Stimulated activated CD4-positive, alpha-beta T cell treated with anti-CD3 and anti-CD28 coated beads, Interleukin-2, amount 100 ng/mL, for 24 hours (primary cell): ENCODE measurements around the gene KIF18B.
"Not testable (repeated sequence)": the region's sequence is repeated elsewhere in the genome, so short reads cannot be mapped to it uniquely, and the experiment has no call there.

Experiments
- DNase-seq, 2 donors: peaks; one replicate each; pipeline ENCODE4 v3.0.0-alpha.2; 2020

The KIF18B gene

DNA sequence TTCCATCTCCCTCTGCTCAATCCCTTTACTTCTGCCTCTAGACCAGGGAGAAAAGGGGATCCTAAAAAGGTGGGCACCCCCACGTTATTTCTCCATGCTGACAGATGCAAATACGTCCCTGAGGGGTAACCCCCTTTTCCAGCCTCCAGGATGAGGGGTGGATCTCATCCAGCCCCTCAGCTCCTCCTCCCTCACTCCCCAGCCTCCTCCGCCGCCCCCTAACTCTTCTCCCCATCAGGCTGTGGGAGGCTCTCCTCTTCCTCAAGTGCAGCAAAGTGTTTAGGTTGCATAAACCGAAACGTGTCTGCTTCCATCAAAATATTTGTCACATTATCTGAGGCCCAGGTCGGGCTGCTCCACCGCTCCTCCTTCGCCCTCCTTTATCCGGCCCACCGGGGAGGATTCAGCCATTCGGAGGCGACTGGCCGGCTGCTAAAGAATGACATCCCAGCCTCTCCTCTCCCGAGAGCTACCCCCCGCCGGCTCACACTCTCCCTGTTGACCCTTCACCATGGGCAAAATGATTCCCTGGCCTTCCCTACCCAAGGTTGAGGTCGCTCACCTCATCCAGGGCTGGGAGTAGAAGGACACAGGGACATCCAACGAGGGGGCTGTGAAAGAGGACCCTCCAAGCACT, 21.7 kb upstream of the KIF18B start:
- DNase-seq = no peak

DNA sequence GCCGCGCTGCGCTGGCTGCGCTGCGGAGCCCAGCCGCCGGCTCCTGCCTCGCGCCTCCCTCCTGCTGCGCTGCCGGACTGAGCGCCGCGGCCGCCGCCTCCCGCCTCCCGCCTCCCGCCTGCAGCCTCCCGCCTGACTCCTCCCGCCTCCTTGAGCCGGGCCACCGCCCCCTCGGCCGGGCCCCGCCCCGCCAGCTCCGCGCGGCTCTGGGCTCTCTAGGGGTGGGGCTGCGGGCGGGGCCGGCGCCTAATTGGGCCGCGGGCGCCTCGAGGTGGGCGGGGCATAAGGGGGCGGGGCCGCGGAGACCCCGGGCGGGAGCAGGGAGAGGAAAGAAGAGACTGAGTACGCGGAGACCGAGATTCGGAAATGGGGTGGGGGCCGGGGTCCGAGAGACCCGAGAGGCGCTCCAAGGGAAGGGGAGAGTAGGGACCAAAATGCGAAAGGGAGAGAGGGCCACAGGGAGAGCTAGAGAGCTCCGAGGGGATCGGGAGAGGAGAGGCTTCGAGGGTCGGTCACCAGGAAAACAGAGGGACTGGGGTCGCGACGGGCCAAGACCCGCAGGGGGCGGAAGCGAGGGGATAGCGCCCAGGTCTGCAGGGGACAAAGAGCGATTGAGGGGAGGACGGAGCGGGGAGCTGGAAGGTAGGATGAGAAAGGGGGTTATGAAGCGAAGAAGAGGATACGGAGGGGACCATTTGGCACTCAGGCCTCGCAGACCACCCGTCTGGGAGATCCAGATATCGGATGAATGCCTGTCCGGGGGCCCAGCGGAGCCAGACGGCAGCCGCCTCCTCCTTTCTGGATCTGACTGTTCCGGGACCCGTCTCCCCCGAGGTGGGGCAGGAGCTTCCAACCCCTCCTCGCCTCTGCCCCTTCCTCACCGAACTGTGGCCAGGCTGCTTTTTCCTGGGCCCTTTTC, 20.9 kb upstream of the KIF18B start, which contains the start of gene C1QL1:
C1QL1 (minus strand) TSS at position 79 of the 919 bp plus-strand sequence. CDS start 255 bp downstream, outside the sequence.
- DNase-seq = peak; percentile 87 to 92

DNA sequence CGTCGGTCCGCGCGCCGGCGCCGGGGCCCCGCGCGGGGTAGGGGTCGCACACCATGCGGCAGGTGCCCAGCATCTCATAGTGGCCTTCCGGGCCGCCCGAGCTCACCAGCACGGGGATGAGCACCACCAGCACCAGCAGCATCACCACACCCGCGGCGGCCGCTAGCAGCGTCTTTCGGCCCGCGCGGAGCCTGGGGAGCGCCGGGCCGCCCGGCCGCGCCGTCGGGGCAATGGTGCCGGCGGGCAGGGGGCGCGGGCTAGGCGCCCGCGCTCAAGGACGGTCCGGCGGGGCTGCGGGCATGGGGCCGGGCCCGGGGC, 20.3 kb upstream of the KIF18B start:
- no peak for DNase-seq

DNA sequence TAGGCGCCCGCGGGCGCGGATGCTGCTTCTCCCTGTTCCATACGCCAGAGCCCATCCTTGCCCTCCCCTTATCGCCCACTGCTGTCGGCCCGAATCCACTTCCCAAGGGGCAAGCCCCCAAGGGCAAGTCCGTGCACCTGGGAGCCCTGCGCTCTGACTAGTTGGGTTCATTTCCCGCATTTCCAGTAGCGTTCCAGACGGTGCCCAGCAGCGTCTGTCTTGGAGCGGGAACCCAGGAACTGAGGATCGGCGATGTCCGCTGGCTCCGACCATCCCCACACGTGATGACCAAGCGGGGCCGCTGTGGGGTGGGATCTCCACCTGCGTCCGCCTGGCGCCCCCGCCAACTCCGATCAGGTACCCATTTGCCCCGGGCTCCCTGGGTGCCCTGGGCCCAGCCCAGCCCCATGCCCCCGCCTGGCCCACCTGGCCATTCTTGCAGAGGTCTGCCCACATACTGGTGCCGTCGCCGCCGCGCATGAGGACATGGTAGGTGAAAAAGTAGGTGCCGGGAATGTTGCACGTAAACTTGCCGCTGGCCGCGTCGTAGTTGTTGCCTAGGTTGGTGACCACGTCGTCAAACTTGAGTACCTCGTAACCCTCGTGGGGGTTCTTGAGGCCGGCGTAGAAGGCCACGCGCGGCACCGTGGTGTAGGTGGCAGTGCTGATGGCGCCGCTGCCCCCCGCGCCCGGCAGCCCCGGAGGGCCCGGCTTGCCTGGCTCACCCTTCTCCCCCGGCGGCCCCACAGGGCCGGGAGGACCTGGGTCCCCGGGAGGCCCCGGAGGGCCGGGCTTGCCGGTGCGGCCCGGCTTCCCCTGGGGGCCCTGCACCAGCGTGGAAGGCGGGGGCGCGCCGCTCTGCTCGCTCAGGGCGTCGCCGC, 19.7 kb upstream of the KIF18B start:
- no peak for DNase-seq

DNA sequence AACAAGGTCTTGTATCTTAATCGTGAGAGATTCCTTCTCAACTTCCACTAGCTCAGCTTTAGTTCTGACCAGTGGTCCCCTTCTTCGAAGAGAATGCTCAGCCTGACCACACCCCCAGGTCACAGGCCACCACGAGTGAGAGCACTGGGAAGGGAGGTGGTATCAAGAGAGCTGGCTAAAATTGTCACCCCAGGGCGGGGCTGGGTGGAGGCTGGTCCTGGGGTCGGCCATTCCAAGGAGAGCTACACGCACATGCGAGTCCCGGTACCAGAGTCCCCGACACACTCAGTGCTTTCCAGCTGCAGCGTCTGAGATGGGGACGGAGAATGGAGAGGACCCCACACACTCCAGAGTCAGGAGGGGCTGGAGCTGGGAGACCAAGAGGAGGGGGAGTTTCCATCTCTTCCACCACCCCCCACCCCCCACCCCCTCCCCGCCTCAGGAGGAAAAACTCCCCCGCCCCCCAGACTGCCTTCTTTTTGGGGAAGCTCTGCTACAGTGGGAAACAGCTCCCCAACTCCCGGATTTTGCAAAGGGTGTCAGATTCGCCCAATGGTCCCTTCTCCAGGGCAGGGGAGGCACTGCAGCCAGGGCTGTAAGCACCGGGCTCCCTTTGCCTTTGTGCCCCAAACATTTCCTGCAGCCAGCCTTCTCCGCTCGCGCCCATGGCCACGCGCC, 18.9 kb upstream of the KIF18B start:
- no peak for DNase-seq

DNA sequence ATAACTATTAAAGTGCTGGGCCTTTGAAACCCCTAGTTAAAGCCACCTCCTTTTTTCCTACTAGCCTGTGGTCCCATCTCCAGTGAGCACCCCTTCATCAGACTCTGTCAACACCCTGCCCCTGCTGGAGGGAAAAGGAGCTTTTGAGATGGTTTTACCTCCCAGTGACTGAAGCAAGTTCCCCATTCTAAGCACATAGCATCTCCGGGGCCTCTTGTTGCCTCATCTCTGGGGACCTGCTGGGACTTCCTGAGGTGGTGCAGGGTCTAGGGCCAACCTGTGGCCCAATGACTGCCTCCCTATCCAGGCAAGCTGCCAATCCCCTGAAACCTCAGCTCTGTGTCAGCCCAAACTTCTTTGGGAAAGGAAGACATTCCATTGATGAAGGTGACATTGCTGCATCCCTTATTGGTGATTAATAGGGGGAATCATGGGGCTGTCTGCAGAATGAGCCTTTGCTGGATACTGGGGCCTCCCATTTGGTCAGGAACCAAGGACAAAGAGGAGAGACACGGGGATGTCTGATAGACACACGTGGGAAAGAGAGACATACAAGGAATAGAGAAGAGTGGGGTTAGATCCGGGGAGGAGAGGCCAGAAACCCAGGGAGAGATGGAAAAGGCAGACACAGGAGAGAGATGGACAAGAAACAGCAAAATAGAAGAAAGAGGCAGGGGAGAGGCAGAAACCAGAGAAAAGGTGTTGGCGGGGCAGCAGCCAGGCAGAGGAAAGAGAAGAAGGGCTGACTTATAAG, 18.1 kb upstream of the KIF18B start:
- DNase-seq = no peak

DNA sequence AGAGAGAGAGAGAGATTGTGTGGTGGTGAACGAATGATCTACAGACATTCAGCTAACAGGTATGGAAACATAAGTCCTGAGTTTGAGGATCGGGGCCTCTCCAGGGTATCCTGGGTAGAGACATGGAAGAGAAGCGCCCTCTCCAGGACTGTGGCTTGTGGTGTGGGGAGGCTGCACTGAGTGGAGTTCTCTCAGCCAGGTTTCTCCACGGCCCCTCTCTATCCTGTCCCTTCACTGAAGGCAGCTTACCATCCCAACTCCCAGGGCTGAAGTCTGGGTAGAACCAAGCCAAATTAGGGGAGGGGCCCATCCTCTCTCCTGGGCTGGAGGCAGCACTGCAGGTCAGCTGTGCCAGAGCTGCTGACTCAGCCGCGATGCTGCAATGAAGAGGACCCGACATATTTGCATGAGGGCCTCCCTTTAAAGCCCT, 14.4 kb upstream of the KIF18B start:
- DNase-seq = no peak

DNA sequence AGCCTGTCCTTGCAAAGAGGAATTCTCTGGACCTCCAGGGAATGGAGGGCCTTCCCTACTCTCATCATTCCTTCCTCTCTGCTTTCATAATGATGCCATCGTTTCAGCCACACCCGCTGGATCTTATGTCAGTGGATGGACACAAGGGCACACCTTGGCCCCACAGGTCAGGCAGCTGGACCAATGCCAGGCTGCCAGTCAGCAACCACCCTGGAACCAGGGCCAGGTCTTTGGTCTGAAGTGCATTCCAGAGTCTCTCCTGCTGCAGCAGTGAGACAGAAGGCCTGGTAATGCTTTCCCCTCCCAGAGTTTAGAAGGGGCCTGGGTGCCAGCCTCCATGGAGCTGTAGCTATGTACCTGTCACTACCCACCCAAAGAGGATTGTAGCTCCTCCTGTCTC, 13.1 kb upstream of the KIF18B start:
- DNase-seq = no peak

DNA sequence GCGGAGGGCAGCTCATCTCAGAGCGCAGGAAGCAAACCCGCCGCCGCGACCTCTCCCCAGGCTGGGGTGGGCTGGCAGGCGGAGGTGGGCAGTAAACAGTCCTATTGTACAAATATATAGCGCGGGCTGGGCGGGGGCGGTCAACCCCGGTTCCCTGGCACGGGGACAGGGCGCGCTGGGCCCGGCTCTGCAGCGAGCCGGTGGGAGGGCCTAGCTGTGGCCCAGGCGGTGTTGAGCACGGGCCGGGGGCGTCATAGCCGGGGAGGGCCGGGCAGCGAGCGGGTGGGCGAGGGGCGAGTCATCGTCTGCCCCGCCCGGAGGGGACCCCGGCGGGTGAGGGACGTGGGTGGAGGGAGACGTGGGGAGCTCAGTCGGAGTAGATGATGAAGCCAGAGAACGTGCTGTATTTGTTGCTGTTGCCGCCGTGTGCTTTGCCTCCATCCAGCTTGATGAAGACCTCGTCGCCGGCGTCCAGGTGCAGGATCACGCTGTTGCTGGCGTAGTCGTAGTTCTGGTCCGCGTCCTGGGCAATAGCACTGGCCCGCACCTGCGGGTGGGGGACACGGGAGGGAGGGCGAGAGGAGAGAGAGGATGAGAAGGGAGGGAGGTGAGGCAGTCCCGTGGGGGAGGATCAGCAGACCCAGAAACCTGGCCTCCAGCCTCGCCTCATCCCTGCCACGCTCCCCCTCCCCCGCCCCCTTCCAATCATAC, 12.4 kb upstream of the KIF18B start:
- no peak for DNase-seq

DNA sequence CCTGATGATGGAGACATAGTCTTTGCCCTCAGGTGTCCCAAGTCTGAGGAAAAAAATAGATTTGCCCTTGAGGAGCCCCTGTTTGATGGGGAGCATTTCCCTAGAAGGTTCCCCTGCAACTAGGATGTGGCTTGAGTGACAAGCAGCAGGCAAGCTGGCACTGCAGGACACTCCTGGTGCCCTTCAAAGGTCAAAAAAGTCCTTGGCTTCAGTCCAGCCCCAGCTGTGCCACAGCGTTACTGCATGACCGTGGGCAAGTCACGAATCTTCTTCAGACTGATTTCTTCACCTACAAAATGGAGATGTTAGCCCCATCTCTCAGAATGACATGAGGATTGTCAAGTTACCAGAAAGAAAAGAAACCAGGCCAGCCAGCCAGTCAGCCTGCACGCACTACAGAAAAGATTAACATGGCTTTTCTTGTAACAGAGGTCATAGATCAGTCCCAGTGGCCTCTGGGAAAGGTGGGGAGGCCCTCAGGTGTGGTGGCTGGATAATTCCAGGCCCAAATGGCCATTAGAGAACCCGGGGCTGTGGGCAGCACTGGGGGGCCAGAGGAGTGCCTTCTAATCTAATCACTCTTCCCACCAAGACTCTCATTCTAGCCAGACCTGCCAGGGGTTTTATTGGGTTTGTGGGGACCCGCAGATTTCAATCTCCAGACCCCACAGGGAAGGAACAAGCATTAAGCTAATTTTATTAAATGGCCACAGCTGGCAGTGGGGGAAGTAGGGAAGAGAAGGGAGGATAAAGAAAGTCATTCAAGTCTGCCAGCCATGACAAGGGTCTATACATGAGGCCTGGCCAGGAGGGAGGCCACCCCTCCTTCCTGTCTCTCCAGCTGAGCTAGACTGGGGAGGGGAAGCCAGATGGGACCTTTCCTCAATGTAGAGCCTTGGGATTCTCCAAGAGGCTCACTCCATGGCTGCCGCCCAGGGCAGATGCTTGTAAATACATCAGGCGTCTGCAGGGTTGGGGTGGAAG, 9.7 kb upstream of the KIF18B start:
- no peak for DNase-seq

DNA sequence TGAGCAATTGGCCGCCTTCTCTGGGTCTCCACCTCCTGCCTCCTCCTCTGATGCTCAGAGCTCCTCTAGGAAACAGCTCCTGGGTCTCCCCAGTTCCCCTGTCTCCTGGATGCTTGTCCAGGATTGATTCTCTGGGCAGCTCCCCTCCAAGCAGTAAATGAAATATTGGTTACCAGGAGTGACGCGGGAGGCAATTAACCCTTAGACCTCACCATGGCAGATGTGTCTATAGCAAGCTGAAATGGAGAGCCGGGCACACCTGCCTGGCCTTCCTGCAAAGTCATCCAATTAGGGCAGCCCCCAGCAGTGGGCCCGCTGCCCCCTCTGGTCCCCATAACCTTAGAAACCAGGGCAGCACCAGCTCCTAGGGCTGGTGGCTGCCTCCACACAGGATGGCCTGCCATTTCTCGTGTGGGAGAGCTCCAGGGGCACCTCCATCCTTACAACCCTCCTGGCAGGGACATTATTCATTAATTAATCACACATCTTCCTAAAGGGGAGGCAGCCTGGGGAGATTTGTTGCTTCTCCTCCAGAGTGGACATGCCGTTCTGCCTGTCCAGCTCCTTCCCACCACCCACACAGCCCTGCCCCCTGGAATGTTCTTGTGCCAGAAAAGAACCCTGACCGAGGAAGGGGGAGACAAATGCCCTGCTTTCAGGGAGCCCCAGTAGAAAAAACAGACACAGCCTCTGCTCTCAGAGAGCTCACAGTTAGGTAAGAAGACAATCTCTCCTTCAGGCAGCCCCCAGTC, 8.3 kb upstream of the KIF18B start:
- no peak for DNase-seq

DNA sequence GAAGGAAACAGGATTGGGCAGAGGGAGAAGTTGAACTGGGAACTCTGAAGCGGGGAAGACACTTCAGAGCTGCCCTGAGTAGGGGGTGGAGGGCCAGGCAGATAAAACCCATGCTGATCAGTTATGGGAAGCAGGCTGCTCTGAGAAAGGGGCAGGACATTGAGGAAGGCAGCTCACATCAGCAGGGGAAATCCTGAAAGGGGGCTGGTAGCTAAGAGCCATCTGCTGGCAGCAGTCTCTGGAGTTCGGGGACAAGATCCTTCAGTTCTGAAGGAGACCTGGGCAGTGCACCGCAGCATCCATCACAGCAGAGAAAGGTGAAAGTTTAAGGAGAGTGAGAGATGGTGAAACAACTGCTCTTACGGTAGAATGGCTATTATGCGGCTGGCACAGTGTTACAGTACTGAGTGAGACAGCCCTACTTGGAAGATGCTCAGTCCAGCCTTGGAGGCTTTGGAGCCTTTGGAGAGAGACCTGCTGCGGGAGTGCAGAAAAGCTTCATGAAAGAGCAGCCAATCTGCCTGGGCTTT, 5.4 kb upstream of the KIF18B start:
- DNase-seq = no peak

DNA sequence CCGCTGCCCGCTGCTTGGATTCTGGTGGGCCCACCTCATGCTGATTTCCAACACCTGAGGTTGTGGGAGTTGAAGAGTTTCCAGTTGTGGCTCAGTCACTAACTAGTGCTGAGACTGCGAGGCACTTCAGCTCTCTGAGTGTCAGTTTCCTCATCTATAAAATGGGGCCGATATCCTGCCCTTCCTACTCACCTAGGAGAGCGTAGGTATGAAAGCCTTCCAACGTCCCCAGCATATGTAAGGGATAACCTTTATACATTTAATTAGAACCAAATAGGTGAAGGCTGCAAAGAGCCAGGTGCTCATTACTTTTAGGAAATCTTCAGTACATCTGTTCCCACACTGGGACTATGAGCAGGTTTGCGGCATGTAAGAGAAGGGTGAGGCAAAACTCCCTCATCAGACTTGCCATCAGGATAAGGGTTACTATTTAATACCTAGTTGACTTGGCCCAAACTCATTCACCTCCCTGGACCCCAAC, 782 bp upstream of the KIF18B start:
- no peak for DNase-seq

DNA sequence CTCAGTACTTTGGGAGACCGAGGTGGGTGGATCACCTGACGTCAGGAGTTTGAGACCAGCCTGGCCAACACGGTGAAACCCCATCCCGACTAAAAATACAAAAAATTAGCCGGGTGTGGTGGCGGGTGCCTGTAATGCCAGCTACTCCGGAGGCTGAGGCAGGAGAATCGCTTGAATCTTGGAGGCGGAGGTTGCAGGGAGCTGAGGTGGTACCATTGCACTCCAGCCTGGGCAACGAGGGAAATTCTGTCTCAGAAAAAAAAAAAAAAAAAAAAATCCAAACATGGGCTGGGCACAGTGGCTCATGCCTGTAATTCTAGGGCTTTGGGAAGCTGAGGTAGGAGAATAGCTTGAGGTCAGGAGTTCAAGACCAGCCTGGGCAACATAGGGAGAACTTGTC, 1.9 kb downstream of the KIF18B start:
- not testable (repeated sequence) for DNase-seq

DNA sequence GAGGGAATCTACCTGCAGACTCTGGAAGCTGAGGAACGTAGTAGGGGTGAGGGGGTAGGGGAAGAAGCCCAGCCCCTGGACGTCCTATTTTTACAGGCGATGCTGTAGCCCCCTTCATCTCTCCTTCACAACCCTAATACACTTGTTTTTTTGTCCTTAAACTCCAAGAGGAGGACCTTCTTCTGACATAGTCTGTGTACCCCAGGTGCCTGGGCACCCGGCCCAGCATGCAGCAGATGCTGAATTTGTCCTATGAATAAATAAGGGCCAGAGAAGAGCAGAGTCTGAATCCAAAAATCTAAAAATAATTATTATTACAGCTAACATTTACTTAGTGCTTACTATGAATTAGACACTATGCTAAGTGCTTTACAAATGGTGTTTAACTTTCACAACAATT, 5.1 kb downstream of the KIF18B start:
- DNase-seq = no peak

DNA sequence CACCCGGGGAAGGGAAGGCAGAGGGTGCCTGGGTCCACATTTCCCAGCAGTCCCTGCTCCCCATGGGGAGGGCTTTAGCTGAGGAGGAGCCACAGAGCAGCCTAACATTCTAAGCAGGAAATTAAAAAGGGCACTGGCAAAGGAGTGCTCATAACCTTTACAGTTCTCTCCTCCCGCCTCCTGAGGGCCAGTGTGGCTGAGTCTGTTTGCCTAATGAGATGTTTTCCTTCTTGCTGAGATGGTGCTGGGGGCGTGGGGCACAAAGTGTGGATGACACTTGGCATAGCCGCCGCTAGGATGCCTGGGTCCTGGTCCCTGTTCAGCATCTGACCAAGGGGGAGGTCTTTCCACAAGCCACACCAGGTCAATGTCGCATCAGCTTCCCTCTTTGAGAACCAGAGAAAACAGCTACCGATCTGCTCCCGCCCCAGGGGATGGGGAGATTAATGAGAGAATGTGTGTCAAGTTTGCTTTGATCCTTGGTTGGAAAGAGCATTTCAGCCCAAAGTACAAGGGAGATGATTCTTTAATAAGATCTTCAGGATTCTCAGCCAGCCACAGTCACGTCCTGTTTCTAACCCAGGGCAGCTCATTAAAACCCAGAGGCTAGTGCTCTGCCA, 5.8 kb downstream of the KIF18B start:
- DNase-seq = no peak

DNA sequence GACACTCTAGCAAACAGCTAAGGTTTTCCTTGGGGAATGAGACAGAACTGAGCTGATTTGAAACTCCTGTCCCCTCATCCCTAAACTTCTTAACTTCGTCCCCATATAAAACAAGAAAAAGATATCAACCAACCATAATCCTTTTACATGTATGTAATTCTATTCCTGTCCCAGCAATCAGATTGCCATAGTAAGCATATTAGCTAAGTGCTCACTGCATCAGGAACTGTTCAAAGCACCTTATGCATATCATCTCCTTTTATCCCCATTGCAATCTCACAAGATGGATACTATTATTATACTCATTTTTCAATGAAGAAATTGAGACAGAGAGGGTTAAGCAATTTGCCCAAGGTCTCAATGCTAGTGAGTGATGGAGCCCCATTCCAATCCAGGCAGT, 6.8 kb downstream of the KIF18B start:
- no peak for DNase-seq

DNA sequence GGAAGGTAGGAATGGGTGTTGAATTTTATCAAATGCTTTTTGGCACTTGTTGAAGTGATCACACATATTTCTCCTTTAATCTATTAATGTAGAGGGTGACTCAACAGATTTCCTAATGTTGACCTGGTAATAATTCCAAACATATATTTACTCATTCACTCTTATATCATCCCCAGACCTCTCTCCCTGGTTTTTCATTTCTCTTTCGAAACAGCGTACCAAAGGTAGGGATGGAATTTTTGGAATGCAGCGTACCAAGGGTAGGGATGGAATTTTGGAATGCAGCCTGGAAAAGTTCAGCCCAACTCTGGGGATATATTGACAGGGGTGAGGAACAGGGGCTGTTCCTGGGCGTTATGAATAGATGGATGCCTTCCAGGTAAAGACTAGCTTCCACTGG, 7.3 kb downstream of the KIF18B start:
- no peak for DNase-seq
